Head of caudate nucleus (tissue), 42 donors: ENCODE results near the gene ENKD1.
A peak's percentile ranks its signal among the peaks of the same experiment; 100 is the strongest.

Source experiments
- DNase-seq, 42 donors: peaks; one replicate each; pipeline versions ENCODE4 v3.0.0 to v3.0.0-alpha.2; 2020 to 2021; ENCODE audit warnings: mixed read lengths in 7 of 42
- intact Hi-C: fragments of 100-400 bp; cut with DNase I; formaldehyde crosslinking; loops from one replicate; pipeline ENCODE4 v1.15.0; 2022

ENKD1 gene

DNA sequence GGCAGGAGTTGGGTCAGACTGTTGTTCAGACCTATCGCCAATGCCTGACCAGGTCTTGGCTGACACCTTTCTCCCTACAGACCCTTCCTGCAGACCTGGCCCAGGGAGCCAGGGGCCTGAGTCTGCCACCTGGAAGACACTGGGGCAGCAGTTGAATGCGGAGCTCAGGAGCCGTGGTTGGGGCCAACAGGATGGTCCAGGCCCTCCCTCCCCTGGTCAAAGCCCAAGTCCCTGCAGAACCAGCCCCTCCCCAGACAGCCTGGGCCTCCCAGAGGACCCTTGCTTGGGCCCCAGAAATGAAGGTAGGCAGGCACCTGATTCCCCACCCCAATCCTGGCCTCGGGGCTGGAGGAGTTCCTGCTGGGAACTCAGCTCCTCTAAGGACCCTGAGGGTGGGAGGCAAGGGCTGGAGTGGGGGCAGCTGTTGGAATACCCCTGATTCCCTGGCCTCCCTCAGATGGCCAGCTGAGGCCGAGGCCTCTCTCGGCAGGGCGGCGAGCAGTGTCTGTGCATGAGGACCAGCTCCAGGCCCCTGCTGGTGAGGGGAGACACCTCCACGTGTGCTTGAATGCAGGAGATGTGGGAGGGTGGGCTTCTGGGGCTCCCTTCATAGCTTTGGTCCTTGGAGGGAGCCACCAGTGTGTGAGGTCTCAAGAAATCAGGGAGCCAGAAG, 10.1 kb downstream of the ENKD1 start:
- no peak for DNase-seq
- intact Hi-C loops, result no loop called here

DNA sequence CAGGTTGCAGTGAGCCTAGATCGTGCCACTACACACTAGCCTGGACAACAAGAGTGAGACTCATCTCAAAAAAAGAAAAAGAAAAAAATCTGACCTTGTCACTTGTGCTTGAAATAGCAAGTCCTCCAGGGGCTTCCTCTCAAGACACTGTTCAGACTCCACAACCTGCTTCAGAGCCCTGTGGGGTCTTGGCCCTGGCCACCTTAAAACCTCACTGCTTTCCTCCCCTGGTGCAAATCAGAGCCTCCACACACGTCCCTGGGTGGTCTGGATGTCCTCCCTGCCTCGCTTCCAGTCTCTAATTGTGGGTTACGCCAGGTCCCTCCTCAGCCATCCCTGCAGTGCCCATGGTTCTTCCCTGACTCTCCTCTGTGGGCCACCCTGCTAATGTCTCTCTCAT, 11.2 kb downstream of the ENKD1 start:
- intact Hi-C loops, result no loop called here
- no peak for DNase-seq

DNA sequence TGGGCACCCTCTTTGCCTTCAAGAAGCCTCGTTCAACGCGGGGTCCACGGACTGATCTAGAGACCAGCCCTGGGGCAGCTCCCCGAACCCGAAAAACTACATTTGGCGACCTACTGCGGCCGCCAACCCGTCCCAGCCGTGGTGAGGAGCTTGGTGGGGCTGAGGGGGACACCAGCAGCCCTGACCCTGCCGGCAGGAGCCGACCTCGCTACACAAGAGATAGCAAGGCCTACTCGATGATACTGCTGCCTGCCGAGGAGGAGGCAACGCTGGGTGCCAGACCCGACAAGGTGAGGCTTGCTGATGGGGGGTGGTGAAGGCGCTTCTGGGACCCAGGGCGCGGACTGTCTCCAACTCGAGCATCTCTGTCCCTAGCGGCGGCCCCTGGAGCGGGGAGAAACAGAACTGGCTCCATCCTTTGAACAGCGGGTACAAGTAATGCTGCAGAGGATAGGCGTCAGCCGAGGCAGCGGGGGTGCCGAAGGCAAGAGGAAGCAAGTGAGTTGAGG, 12.1 kb downstream of the ENKD1 start:
- DNase-seq, result peak in 7 of 42 donors; percentile 12 to 59 (median 39)
- intact Hi-C loops, result no loop called here

DNA sequence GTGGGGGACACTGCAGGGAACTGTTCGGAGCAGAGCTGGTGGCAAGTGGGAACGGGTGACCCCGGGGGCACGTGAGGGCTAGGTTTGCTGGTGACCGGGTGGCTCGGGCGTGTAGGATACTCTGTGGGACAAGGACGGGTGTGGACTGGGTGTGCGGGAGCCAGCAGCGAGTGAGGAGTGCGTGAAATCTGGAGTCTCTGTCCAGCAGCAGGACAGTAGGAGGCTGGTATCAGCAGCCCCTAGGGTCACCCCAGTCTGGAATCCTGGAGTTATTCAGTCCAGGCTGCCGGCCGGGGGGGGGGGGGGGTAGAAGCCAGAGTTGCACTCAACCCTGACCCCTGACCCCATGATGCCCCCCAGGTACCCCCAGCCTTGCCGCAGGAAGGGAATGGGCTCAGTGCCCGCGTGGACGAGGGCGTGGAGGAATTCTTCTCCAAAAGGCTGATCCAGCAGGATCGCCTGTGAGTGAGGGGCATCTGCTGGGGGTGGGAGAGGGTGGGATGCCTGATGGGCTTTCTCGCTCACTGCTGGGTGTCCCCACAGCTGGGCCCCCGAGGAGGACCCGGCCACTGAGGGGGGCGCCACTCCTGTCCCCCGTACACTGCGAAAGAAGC, 12.7 kb downstream of the ENKD1 start:
- intact Hi-C loops, result no loop called here
- DNase-seq, result no peak

DNA sequence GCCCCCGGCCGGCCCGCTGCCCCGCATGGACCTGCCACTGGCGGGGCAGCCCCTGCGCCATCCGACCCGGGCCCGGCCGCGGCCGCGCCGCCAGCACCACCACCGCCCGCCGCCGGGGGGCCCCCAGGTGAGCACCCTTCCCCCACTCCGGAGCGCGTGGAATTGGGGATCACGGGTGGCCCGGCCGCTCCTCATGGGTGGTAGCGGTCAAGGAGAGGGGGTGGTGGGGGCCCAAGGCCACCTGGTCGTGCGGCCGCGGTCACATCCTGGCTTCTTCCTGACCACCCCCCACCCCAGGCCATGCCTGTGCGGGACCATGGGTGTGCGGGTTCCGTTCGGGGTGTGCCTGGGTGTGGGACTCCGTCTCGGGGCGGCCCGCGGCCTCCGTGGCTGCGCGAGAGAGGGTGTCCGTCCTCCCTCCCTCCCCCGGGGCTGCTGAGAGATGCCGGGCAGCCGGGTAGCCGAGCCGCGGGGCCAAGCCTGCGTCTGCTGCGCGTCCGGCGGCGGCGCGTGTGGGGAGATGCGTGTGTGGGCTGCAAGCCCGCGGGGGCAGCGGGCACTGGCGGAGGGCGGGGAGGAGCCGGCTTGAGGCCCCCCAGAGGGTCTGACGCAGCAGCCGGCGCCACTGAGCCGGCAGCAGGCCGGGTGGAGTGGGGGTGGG, 13.3 kb downstream of the ENKD1 start:
- DNase-seq, result peak in 7 of 42 donors; percentile 18 to 51 (median 46)

DNA sequence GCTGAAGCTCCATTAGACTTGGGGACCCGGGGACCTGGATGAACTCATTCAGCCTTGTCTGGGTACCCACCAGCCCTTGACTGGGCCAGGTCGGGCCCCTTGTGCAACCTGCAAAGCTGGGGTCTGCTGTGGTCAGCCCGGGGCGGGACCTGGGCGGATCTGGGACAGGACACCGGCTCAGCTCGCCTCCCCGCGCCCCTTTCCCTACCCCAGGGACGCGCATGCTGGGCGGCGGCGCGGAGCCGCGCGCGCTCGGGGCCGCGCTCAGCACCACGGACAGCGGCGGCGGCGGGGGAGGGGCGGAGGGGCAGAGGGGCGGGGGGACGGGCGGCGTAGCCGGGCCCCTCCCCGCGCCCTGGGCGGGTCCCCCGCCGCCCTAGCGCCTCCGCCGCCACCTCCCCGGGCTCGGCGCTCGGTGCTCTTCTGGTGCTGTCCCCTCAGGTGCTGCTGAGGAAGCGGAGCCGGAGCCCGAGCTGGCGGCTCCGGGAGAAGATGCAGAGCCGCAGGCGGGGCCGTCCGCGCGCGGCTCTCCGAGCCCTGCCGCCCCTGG, 13.9 kb downstream of the ENKD1 start:
- peak in 9 of 42 donors; percentile 18 to 60 (median 40) for DNase-seq

More for the DNA sequence above, 13.3 kb downstream of the ENKD1 start:
- intact Hi-C loops, result no loop called here

DNA sequence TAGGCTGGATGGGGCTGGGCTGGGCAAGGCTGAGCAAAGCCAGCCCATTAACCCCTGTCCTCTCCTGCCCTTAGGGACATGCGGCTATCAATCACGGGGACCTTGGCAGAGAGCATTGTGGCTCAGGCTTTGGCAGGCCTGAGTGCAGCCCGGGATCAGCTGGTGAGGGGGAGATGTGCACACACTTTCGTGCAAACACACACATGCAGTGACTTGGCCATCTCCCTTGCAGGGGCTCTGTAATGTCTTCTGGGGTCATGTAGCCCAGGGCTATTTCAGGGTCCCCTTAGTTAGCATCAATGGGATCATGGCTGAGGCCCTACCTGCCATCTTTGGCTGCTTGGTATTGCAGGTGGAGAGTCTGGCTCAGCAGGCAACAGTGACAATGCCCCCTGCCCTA, 14.7 kb downstream of the ENKD1 start:
- no peak for DNase-seq
- intact Hi-C loops, result no loop called here

More for the DNA sequence above, 13.9 kb downstream of the ENKD1 start:
- intact Hi-C loops, result no loop called here

DNA sequence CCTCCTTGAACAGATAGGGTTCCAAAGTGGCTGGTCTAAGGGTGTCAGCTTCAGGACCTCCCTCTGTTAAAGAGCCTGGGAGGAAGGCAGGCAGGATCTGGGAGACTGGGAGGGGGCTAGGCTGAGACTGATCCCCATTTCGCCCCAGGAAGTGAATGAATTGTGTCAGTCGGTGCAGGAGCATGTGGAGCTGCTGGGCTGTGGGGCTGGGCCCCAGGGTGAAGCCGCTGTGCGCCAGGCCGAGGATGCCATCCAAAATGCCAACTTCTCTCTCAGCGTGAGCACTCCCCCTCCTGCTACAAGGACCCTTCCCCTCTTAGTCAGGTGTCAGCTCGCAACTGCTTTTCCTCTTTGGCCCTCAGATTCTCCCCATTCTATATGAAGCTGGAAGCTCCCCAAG, 15.5 kb downstream of the ENKD1 start:
- intact Hi-C loops, result no loop called here
- DNase-seq, result no peak

DNA sequence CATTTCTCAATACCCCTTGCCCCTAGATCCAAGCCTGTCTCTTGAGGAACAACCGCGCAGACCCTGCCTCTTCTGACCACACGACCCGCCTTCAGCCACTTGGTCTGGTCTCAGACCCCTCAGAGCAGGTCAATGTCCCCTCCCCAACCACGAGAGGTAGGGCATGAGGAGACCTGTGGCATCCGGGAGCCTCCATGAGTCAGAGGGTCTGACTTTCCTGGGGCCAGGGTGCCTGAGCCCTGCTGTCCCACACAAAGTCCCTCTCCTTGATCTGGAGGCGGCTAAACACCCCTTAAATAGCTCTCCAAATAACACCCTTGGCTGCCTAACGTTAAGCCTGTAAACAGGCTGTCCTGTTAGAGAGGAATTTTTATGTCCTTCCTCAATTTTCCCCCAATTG, 16.5 kb downstream of the ENKD1 start:
- intact Hi-C loops, result no loop called here
- DNase-seq, result no peak

DNA sequence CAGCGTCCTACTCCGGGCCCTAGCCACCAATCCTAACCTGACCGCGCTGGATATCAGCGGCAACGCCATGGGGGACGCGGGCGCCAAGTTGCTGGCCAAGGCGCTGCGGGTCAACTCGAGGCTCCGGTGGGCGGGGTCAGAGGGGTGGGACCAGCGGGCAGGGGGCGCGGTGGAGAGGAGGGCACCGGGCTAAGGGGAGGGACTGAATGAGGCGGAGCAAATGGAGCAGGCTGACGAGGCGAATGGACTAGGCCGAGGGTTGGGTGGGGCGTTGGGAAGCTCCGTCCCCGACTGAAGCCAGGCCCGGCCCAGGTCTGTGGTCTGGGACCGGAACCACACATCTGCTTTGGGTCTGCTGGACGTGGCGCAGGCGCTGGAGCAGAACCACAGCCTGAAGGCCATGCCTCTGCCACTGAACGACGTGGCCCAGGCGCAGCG, 17.0 kb downstream of the ENKD1 start:
- DNase-seq, result no peak
- intact Hi-C loops, result no loop called here

DNA sequence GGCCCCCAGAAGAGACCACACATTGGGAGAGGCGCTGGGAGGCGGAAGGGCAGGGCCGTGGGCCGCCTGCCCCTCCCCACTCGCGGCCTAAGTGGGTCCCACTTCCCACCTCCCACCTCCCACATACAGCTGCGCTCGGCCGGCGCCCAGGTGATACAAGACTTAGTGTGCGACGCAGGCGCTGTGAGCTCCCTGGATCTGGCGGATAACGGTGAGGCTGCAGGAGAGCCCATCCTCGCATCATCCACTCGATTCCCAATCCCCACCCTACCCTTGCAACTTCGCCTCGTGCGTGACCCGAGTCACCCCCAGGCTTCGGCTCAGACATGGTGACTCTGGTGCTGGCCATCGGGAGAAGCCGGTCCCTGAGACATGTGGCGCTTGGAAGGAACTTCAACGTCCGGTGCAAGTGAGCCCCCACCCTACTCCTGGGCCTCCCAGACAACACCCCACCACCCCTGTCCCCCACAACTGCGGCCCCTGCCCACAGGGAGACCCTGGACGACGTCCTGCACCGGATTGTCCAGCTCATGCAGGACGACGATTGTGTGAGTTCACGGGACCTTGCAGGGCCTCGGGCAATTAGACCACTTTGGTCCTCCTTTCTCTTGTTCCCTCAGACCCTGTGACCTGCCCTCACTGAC, 17.7 kb downstream of the ENKD1 start:
- intact Hi-C loops, result no loop called here
- DNase-seq, result peak in 8 of 42 donors; percentile 33 to 60 (median 46)

DNA sequence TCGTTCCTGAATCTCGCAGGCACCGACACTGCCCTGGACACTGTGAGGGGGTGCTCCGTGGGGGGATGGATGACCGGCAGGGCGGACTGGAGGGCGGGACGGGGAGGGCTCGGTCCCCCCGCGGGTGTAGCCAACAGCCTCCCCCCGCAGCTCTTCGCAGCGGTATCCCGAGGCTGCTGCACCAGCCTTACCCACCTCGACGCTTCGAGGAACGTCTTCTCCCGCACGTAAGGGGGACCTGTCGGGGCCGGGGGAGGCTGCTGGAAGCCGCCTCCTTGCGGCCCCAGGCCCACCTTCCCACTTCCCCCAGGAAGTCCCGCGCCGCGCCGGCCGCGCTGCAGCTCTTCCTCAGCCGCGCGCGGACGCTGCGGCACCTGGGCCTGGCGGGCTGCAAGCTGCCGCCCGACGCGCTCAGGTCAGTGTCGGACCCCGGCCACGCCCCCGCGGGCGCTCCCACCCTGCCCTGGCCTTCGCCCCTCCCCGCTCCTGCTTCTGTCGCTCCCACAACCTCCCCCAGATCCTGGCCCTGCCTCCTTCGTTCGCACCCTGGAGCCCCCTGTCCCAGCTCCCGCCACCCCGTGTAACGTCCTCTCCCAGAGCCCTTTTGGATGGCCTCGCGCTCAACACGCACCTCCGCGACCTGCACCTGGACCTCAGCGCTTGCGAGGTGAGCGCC, 18.3 kb downstream of the ENKD1 start:
- intact Hi-C loops, result no loop called here
- DNase-seq, result no peak

DNA sequence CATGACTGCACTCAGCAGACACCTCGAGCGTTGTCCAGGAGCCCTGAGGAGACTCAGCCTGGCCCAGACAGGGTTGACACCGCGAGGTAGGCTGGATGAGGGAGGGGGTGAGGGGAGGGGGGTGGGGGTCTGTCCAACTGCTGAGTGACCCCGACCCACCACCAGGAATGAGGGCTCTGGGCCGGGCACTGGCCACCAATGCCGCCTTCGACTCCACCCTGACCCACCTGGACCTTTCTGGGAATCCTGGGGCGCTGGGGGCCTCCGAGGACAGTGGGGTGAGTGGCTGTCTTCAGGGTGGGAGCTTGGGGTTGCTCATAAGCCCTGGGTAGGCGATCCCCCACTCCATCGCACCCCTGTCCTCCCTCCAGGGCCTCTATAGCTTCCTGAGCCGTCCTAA, 18.9 kb downstream of the ENKD1 start:
- intact Hi-C loops, result no loop called here
- DNase-seq, result no peak

DNA sequence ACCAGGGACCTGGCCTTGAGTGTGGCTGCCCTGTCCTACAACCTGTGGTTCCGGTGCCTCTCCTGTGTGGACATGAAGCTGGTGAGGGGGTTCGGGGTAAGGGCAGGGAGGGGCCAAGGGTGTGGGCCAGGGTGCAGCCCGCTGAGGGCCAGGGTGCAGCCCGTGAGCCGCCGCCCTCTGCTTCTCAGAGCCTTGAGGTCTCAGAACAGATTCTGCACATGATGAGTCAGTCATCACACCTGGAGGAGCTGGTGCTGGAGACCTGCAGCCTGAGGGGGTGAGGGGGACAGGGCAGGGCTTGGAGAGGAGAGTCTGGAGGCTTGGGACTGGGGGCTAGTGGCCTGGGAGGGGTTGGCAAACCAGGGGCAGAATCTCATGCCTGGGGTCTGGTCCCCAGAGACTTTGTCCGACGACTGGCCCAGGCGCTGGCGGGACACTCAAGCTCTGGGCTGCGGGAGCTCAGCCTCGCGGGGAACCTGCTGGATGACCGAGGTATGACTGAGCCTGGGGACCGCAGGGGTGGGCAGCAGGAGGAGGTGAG, 19.4 kb downstream of the ENKD1 start:
- DNase-seq, result no peak
- intact Hi-C loops, result no loop called here

DNA sequence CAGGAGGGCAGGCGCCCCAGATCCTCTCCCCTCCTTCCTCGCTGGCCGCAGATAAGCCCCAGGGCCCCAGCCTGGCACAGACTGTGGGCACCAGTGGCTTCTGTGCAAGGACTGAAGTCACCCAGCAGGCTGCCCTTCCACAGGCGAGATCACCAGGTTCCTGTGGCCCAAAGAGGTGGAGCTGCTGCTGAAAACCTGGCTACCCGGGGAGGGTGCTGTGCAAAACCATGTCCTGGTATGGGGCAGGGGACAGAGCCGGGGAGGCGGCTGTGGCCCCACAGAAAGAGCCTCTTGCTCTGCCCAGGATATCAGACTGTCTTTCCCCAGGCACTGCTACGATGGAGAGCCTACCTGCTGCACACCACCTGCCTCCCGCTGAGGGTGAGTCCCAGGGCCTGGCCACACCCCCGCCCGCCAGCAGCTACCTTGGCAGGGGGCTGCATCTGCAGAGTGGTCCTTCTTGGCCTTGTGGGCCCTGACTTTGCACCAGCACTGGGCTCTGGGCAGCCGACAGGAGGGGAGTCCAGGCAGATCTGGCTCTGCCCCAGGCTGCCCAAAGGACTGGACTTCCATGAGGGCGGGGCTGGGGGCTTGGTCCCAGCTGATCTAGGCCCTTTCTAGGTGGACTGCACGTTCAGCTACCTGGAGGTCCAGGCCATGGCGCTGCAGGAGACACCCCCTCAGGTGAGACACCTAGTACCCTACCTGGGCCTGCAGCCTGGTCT, 21.0 kb downstream of the ENKD1 start:
- DNase-seq, result no peak
- intact Hi-C loops, result no loop called here

DNA sequence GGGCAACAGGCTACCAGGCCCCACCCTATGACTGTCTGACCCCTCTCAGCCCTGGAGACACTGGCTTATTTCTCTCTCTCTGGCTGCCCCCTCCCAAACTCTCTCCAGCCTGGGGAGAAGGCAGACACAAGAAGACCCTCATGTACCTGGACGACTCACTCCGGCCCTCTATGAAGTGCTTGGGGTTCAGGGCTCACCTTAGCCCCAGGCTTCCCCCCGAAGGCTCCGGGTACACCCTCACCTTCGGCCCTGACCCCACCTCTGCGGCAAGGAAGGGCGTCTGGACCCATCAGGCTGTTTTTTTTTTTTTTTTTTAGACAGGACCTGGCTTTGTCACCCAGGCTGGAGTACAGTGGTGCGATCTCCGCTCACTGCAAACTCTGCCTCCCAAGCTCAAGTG, 22.5 kb downstream of the ENKD1 start:
- DNase-seq, result no peak
- intact Hi-C loops, result no loop called here

DNA sequence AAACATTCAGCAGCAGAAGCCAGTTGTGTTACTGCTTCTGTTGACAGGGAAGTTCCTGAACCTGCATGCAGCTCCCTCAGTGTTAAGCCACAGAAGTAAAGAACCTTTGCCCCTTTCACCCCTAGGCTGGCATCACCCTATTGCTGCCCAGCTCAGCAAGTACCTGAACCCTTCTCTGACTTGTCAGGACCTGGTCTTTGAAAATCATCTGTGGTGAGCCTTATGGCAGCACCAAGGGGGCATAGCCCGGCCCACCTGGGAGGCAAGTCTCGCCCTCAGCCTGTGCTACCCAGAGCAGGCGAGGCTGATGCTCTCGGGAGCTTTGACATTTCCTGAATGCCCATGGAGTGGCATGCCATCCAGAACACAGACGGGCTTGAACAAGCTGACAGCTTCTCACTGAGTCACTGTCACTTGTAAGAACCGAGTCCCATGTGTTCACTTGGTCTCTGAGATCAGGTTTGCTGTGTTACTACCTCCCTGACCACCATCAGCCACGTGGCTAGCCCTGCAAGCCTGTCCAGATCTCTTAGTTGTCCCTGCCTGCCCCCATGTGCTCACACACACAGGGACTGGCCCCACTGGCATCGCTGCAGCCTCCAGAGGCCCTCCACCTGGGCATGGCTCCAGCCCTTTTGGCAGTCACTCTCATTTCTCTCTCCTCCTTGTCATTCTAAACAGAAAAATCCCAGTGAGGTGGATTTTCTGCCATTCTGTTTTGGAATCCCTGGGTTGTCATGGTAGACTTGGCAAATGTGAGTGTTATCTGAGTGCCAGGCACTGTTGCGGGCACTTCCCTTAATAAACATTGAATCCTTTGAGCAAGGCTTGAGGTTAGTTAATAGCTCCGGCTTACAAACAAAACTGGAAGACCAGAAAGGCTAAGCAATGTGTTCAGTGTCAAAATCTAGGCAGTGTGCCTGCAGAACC, 24.5 kb downstream of the ENKD1 start:
- intact Hi-C loops, result no loop called here

More for the DNA sequence above, 24.5 kb downstream of the ENKD1 start:
- DNase-seq, result peak in 37 of 42 donors; percentile 33 to 84 (median 67)
